ENCODE results near the gene CHMP2A.

The CHMP2A gene

DNA sequence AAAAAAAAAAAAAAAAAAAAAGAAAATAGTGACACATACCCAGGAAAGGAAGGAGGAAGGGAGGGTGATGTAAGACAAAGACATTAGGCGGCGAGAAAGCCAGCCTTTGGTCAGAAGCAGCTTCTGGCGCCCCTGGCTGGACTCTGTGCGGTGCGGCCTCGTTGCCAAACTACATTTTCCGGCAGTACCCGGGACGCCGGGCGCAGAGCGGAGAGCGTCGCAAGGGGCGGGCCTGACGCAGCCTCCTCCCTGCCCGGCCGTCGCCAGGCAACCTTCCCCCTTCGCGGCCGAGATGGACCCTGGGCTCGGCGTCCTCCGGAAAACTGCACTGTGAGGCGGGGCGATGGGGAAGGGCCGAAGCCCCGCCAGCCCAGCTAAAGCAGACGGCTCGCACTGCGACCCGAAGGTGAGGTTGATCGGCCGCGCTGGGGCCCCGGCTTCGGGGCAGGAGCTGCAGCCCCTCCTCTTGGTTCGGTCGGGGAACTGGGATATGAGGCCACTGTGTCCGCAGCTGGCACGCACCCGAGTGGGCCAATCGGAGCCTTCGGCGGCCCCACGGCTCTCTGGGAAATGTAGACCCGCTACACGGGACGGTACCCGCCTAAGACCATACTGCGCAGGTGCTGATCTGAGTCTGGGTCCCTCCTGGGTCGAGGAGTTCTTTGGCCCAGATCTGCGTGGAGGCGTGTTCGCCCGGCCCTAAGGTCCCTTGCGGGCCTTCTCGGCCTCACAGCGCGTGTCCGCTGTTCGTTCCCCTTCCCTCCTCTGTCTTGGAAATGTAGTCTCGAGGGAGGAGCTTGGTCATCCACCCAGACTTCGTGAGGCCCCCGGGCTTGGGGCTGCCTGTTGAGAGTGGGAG is 20.5 kb upstream of the CHMP2A start:
- peak overlapping the region; percentile 51 to 74 for H3K4me3 ChIP-seq (ENCODE audit: low read depth in 1 of 2, low read length in 2 of 2)
- no peaks in the 10 kb centered on the region for H3K9me3 ChIP-seq (ENCODE audit: low read length)
- peak overlapping the region; percentile 39 for H3K9ac ChIP-seq (ENCODE audit: low read length)
- peak overlapping the region; percentile 86 for H3K27ac ChIP-seq (ENCODE audit: low read depth, low read length)
- H3K4me1 ChIP-seq (ENCODE audit: insufficient read depth, low read length): peaks cover 19% of the 10 kb centered on the region
- no peaks in the 10 kb centered on the region for H3K27me3 ChIP-seq (ENCODE audit: control insufficient read depth in 1 of 2, insufficient read depth in 2 of 2, low read length in 2 of 2)
- H3K36me3 ChIP-seq (ENCODE audit: insufficient read depth, low read length): peaks cover 9% of the 10 kb centered on the region

DNA sequence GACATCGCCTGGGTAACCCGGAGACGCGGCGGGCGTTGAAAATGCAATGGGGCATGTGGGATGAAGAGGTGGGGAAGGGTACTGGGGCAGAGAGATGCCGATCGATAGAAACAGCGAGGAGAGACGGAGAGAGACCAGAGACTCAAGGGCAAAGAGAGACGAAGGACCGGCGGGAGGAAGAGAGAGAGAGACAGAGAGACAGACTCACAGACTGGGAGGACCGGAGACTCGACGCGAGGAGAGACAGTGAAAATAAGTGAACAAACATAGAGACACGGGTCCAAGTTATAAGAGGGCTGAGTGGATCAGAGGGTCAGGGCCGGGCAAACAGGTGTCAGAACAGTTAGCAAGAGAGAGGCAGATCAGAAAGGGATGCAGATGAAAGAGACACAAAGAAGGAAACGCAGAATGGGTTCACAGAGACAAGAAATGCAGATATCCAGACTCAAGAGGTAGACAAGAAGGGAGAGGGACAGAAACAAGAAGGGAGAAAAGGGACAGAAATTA is 18.8 kb upstream of the CHMP2A start:
- H3K36me3 ChIP-seq (ENCODE audit: insufficient read depth, low read length): peaks cover 24% of the 10 kb centered on the region
- peak overlapping the region; percentile 62 for H3K9ac ChIP-seq (ENCODE audit: low read length)
- no peaks in the 10 kb centered on the region for H3K9me3 ChIP-seq (ENCODE audit: low read length)
- H3K27me3 ChIP-seq (ENCODE audit: control insufficient read depth in 1 of 2, insufficient read depth in 2 of 2, low read length in 2 of 2): no peaks in the 10 kb centered on the region
- H3K4me1 ChIP-seq (ENCODE audit: insufficient read depth, low read length): peaks cover 19% of the 10 kb centered on the region
- peak overlapping the region; percentile 59 for H3K27ac ChIP-seq (ENCODE audit: low read depth, low read length)
- H3K4me3 ChIP-seq (ENCODE audit: low read depth in 1 of 2, low read length in 2 of 2): peak overlapping the region; percentile 64 to 69

DNA sequence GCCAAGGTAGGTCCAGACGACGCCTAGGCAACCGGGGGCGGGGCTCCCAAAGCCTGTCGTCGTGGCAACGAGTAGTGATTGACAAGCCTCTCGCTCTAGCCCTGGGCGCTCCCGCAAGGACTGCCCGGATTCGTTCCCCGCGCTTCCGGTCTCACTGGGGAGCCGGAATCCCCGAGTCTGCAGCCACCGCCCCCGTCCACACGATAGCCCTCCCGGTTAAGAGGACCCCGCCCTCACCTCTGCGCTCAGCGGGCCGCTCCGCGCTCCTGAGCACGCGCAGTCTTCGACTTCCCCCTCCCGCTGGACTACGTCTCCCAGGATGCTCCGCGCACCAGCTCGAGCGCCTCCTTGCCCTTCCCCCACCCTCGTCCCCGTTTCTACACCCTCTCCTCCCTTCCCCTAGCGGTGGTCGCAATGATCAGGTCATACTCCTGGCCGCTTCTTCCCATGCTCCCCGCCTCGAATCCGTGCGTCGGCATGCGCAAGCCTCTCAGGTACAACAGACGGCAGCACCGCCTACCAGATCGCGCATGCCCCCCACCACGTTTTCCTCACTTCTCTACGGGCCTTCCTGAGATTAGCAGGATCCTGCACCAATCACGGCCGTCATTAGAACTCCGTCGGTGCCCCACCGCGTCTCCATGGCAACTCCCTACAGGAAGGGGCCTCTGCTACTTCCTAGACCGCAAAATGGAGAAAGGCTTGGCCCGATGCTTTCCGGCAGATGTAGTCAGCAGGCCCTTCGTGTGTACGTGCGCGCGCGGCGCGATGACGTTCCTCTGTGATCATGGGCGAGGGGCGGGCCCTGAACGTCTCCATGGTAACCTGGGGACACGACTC is 18.1 kb upstream of the CHMP2A start, which contains the start of gene MZF1:
TSS of gene MZF1 (minus strand) at position 518 of the 840 bp plus-strand sequence. CDS start 1,946 bp downstream, outside the sequence.
- H3K4me3 ChIP-seq (ENCODE audit: low read depth in 1 of 2, low read length in 2 of 2): peak within 1 kb of the TSS; percentile 64 to 69
- H3K27me3 ChIP-seq (ENCODE audit: control insufficient read depth in 1 of 2, insufficient read depth in 2 of 2, low read length in 2 of 2): no peaks in the 10 kb centered on the region
- H3K36me3 ChIP-seq (ENCODE audit: insufficient read depth, low read length): peaks cover 30% of the 10 kb centered on the region
- no peaks in the 10 kb centered on the region for H3K9me3 ChIP-seq (ENCODE audit: low read length)
- peak within 1 kb of the TSS; percentile 79 for H3K27ac ChIP-seq (ENCODE audit: low read depth, low read length)
- peaks cover 19% of the 10 kb centered on the region for H3K4me1 ChIP-seq (ENCODE audit: insufficient read depth, low read length)
- H3K9ac ChIP-seq (ENCODE audit: low read length): peak within 1 kb of the TSS; percentile 62

DNA sequence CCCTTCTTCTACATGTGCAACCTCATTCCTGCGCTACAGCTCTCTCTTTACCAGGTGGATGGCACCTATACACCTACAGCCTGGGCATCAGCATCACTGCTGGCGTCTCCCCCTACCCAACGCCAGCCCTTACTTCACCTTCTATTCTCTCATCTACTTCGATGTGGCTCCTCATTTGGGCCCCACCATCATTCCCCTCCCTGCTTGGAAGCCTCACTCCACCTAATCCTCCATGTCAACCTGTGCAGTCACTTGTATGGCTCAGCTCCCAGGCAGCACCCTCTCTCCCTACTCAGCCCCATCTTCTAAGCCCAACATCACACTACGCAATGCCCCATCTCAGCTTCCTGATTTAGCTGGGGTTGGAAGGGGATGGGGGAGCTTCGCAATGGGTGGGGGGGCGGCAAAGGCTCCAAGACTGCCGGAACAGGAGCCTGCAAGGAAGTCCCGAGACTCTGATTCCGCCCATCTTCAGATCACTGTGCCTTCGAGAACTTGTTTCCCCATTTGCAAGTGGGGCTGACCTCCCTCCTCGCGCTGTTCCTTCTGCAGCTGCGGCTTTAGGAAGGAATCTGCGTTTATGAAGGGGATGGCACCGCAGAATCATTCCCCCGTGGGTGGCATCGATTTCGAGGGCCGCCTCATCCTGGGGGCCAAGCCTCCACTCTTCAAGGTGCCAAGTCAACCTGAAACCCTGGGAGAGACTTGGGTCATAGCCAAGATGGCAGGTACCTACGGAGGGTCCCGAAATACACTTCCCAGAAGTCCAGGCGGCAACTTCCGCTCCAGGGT is 17.3 kb upstream of the CHMP2A start:
- peak overlapping the region; percentile 79 for H3K27ac ChIP-seq (ENCODE audit: low read depth, low read length)
- H3K4me1 ChIP-seq (ENCODE audit: insufficient read depth, low read length): peaks cover 19% of the 10 kb centered on the region
- H3K9me3 ChIP-seq (ENCODE audit: low read length): no peaks in the 10 kb centered on the region
- H3K27me3 ChIP-seq (ENCODE audit: control insufficient read depth in 1 of 2, insufficient read depth in 2 of 2, low read length in 2 of 2): no peaks in the 10 kb centered on the region
- H3K36me3 ChIP-seq (ENCODE audit: insufficient read depth, low read length): peaks cover 30% of the 10 kb centered on the region
- H3K9ac ChIP-seq (ENCODE audit: low read length): no peak overlapping the region
- H3K4me3 ChIP-seq (ENCODE audit: low read depth in 1 of 2, low read length in 2 of 2): peak overlapping the region; percentile 55 to 69

DNA sequence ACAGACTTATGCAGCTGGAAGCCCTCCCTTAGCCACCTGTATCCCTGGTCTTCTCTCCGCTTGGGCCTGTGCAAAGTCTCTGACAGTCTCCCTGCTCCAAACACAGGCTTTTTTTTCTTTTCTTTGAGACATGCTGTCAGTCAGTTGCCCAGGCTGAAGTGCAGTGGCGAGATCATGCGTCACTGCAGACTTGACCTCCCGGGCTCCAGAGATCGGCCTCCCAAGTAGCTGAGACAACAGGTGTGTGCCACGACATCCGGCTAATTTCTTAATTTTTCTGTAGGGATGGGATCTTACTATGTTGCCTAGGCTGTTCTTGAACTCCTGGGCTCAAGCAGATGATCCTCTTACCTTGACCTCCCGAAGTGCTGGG is 16.7 kb upstream of the CHMP2A start:
- Histone ChIP-seq H3K27ac (ENCODE audit: low read depth, low read length) (no peak overlapping the region), H3K4me1 (ENCODE audit: insufficient read depth, low read length) (peaks cover 19% of the 10 kb centered on the region), H3K4me3 (ENCODE audit: low read depth in 1 of 2, low read length in 2 of 2) (no peak overlapping the region), H3K9me3 (ENCODE audit: low read length) (no peaks in the 10 kb centered on the region), H3K9ac (ENCODE audit: low read length) (no peak overlapping the region), H3K36me3 (ENCODE audit: insufficient read depth, low read length) (peaks cover 30% of the 10 kb centered on the region), H3K27me3 (ENCODE audit: control insufficient read depth in 1 of 2, insufficient read depth in 2 of 2, low read length in 2 of 2) (no peaks in the 10 kb centered on the region)

DNA sequence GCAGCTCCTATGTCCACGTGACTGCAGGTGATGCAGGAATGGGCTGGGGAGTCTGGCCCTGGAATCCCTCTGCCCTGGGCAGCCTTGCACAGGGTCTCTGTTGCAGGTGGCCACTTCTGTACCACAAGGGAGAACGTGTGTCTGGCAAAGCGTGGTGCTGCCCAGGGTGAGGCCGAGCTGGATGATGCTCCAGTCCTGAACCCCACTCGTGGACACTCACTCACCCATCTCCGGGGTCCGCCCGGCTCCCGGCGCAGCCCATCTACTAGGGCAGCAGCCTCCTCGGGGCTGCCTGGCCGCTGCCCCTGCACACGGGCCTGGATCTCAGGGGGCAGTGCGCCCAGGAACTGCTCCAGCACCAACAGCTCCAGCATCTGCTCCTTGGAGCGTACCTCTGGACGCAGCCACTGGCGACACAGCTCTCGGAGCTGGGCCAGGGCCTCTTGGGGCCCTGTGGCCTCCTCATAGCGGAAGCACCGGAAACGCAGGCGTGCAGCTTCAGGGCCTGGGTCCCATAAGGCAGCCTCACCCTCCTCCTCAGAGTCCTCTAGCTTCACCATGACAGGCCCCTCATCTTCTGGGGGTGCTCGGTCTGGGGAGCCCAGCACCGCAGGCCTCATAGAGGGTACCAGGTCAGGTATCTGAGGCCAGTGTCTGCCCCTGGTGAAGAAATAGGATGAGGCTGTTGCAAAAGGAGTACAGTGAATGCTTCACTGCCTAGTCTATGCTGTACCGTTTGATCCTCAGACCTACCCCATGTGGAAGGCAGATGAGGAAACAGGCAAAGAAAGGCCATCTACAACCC is 16.1 kb upstream of the CHMP2A start:
- peaks cover 30% of the 10 kb centered on the region for H3K36me3 ChIP-seq (ENCODE audit: insufficient read depth, low read length)
- no peaks in the 10 kb centered on the region for H3K27me3 ChIP-seq (ENCODE audit: control insufficient read depth in 1 of 2, insufficient read depth in 2 of 2, low read length in 2 of 2)
- no peak overlapping the region for H3K9ac ChIP-seq (ENCODE audit: low read length)
- peaks cover 19% of the 10 kb centered on the region for H3K4me1 ChIP-seq (ENCODE audit: insufficient read depth, low read length)
- no peak overlapping the region for H3K27ac ChIP-seq (ENCODE audit: low read depth, low read length)
- H3K4me3 ChIP-seq (ENCODE audit: low read depth in 1 of 2, low read length in 2 of 2): no peak overlapping the region
- no peaks in the 10 kb centered on the region for H3K9me3 ChIP-seq (ENCODE audit: low read length)

DNA sequence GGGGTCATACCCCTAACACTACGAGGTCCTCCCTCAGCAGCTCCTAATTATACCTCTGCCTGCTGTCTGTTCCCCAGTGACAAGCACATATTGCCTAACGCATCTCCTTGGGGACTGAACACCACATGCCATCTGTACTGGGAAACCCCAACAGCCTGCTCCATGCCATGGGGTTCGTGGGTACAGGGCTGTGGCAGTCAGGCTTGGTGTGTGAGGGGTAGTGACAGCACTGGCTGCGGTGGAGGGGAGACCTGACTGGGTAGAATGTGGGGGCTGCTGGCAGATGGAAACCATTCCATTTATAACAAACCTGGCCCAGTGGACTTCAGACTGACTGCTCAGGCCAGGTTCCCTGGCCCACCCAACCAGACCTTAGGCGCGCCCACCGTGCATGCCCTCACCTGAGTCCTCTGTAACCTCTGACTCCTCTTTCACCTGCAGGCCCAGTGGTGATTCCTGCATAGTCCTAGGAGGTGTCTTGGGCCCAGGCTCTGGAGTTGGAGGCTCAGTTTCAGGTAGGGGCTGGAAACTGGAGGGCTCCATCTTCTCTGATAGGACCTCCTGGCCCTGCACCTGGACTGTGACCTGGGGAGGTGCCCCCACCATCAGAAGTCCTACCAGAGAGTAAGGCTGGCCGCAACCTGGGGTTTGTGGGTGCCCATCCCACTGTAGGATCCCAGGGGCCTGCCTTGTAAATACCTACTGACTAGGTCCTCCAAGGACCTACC is 15.2 kb upstream of the CHMP2A start:
- peaks cover 19% of the 10 kb centered on the region for H3K4me1 ChIP-seq (ENCODE audit: insufficient read depth, low read length)
- no peak overlapping the region for H3K4me3 ChIP-seq (ENCODE audit: low read depth in 1 of 2, low read length in 2 of 2)
- no peaks in the 10 kb centered on the region for H3K9me3 ChIP-seq (ENCODE audit: low read length)
- no peak overlapping the region for H3K9ac ChIP-seq (ENCODE audit: low read length)
- no peaks in the 10 kb centered on the region for H3K27me3 ChIP-seq (ENCODE audit: control insufficient read depth in 1 of 2, insufficient read depth in 2 of 2, low read length in 2 of 2)
- H3K36me3 ChIP-seq (ENCODE audit: insufficient read depth, low read length): peaks cover 30% of the 10 kb centered on the region
- no peak overlapping the region for H3K27ac ChIP-seq (ENCODE audit: low read depth, low read length)

DNA sequence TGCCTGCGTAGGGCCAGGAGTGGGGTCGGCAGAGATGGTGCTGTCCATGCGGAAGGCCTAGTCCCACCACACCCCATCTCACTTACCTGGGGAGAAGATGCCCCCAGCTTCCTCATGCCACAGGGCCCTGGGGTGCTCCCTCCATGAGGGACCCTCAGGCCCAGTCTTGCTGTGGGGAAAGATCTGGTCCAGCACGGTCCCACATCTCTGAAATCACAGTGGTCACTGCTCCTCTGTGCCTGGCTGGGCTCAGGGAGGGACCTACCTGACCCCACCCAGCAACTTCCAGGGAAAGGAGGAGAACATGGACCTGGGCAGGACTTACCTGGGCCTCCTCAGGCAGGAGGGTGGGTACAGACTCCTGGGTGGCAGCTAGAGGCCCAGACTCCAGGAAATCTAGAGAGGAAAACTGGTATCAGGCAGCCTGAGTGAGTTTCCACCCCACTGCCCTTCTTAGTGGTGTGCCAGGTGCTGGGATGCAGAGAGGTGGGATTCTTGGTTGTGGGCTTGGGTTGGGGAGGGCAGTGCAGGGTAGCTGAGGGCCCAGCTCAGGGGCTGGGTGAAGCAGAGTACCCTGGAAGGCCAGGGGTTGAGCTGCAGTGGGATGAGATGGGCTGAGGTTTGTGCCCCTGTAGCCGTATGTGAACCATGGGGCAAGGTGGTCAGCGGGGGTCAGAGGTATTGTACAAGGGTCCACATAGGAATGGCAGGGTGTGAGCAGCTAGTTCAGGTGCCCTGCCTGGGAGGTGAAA is 14.5 kb upstream of the CHMP2A start:
- Histone ChIP-seq H3K36me3 (ENCODE audit: insufficient read depth, low read length) (peaks cover 30% of the 10 kb centered on the region), H3K9ac (ENCODE audit: low read length) (no peak overlapping the region), H3K27ac (ENCODE audit: low read depth, low read length) (no peak overlapping the region), H3K4me1 (ENCODE audit: insufficient read depth, low read length) (peaks cover 18% of the 10 kb centered on the region), H3K9me3 (ENCODE audit: low read length) (no peaks in the 10 kb centered on the region), H3K27me3 (ENCODE audit: control insufficient read depth in 1 of 2, insufficient read depth in 2 of 2, low read length in 2 of 2) (no peaks in the 10 kb centered on the region), H3K4me3 (ENCODE audit: low read depth in 1 of 2, low read length in 2 of 2) (no peak overlapping the region)

DNA sequence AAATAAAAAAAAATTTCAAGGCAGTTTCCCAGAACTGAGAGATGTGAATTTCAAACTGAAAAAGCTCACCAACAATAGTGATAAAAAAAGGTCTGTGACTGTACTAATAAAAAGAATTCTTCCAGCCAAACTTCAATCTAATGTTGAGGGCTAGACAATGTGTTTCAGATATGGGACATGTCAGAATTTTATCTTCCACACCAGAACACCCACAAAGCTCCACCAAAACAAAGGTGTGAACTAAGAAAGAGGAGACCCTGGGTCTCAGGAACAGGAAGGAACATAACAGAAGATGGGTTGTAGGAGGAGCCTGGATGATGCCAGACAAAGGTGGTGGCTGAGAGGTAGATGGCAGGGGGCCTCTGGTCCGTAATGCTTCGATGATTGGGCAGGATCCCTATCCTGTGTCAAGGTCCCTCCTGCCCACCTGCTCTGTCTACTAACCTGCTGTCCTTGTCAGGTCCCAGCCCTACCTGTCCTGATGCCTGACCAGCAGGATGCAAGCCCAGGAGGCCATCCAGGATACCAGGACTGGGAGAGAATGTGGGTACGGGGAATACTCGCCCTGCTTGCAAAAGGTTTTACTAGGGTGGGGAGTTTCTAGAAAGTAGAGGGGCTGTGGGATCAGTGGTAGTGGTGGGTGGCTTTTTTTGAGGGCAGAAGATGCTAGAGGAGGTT is 13.7 kb upstream of the CHMP2A start:
- peaks cover 11% of the 10 kb centered on the region for H3K4me1 ChIP-seq (ENCODE audit: insufficient read depth, low read length)
- peaks cover 30% of the 10 kb centered on the region for H3K36me3 ChIP-seq (ENCODE audit: insufficient read depth, low read length)
- no peaks in the 10 kb centered on the region for H3K9me3 ChIP-seq (ENCODE audit: low read length)
- H3K9ac ChIP-seq (ENCODE audit: low read length): no peak overlapping the region
- no peak overlapping the region for H3K27ac ChIP-seq (ENCODE audit: low read depth, low read length)
- no peaks in the 10 kb centered on the region for H3K27me3 ChIP-seq (ENCODE audit: control insufficient read depth in 1 of 2, insufficient read depth in 2 of 2, low read length in 2 of 2)
- H3K4me3 ChIP-seq (ENCODE audit: low read depth in 1 of 2, low read length in 2 of 2): no peak overlapping the region
